Measurements from ENCODE around the gene DCAF17. TPM values are rescaled to one million over a fixed set of nuclear protein-coding genes. Genes with fewer than 3 reads are reported as not detected.
A peak's percentile ranks its signal among the peaks of the same experiment; 100 is the strongest.

The DCAF17 gene
- total and polyA plus RNA-seq, 10 donors: 3.0 to 36.5 (median 19.1) TPM

DNA sequence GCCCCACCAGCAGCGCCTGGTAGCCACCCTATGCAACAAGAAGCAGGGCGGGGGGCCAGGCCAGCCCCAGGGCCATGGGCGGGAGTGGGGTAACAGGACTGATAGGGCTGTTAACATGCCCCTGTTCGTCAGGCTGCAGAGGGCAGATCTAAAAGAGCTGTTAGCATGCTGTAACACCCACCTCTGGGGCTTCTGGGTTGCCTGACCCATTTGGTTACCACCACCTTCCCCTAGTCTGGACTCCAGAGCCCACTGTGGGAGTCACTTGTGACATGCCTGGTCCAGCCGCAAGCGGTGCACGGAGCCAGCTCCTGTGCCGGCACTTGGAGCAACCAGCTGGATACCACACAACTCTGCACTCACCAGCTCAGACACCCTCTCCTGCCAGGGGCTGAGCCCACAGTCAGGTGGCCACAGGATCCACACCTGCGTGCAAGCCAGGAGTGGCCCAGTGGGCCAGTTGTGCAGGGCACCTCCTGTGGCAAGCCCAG lies 2.3 kb upstream of the DCAF17 start:
- no peaks in the 10 kb centered on the region for H3K27me3 ChIP-seq (replicated peaks in 1 of 7)
- H3K9me3 ChIP-seq: peaks cover 0 to 14% (median 9%) of the 10 kb centered on the region in 8 donors
- intact Hi-C loops (cut with DNase I; ENCODE audit: low total_unique reads): loop anchor here (5.0 kb wide), 1 partner anchor 269 kb away; the partner anchor contains the start of gene TLK1
- WGBS, 5 donors: 95 to 99% (median 97%) methylated on average over 9 of the region's 9 CpGs
- H3K27ac ChIP-seq: no peak overlapping the region
- H3K36me3 ChIP-seq: peaks cover 0 to 11% (median 4%) of the 10 kb centered on the region in 6 donors
- TF ChIP-seq POLR2AphosphoS5 (IDR thresholded peaks at IDR 0.05) (no peak), POLR2A (IDR thresholded peaks at IDR 0.05) (no peak)
- TF ChIP-seq, protein P1, sequence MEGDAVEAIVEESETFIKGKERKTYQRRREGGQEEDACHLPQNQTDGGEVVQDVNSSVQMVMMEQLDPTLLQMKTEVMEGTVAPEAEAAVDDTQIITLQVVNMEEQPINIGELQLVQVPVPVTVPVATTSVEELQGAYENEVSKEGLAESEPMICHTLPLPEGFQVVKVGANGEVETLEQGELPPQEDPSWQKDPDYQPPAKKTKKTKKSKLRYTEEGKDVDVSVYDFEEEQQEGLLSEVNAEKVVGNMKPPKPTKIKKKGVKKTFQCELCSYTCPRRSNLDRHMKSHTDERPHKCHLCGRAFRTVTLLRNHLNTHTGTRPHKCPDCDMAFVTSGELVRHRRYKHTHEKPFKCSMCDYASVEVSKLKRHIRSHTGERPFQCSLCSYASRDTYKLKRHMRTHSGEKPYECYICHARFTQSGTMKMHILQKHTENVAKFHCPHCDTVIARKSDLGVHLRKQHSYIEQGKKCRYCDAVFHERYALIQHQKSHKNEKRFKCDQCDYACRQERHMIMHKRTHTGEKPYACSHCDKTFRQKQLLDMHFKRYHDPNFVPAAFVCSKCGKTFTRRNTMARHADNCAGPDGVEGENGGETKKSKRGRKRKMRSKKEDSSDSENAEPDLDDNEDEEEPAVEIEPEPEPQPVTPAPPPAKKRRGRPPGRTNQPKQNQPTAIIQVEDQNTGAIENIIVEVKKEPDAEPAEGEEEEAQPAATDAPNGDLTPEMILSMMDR (IDR thresholded peaks at IDR 0.05 in 8 of 11, conservative IDR thresholded peaks at IDR 0.05 in 3 of 11): no peak
- H3K4me3 ChIP-seq: no peak overlapping the region
- peaks cover 5 to 38% (median 21%) of the 10 kb centered on the region in 6 donors for H3K4me1 ChIP-seq
- DNase-seq: peak; percentile 78

DNA sequence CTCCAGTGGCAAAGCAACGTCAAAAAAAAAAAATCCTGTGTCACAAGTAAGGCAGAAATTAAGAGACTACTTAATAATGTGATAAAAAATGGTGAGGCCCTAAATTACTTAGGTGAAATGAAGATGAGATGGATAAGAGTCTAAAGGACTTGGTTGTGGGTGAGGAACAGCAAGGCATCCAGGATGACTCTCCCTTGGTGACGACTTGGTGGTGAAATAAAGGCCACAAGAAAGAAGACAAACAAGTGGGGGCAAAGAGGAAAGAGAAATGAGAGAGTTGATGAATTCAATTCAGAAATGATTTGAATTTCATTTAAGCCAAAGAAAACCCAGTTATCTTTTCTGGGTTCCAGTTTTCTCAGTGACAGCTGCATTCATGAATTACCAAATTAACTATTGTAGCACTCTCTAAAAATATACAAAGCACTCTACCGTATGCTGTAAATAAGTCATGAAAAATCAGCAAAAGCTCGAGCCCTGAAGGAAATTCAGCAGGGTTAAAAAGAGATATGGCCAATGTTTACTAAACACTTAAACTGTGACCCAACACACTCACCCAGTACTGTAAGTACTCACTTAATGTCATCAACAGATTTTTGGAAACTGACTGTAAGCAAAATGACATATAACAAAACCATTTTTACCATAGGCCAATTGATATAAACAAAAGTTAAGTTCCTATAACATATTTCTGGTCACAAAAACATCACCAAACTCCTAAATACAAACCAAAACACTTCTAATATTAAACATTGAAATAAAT lies 1.6 kb upstream of the DCAF17 start:
- intact Hi-C loops (cut with DNase I; ENCODE audit: low total_unique reads): loop anchor here (5.0 kb wide), 1 partner anchor 270 kb away; the partner anchor contains the start of gene TLK1
- no peak for DNase-seq
- Histone ChIP-seq H3K4me3 (peak overlapping the region in 1 of 8 donors; percentile 88), H3K4me1 (peaks cover 5 to 38% (median 21%) of the 10 kb centered on the region in 6 donors), H3K27me3 (replicated peaks in 1 of 7) (no peaks in the 10 kb centered on the region), H3K9me3 (peaks cover 0 to 14% (median 9%) of the 10 kb centered on the region in 8 donors), H3K27ac (peak overlapping the region in 2 of 8 donors; percentile 98), H3K36me3 (peaks cover 0 to 17% (median 7%) of the 10 kb centered on the region in 6 donors)
- 61 to 76% (median 65%) methylated on average over 4 of the region's 4 CpGs for WGBS, 5 donors
- TF ChIP-seq POLR2A (IDR thresholded peaks at IDR 0.05) (no peak), POLR2AphosphoS5 (IDR thresholded peaks at IDR 0.05) (no peak)
- TF ChIP-seq, protein P1 (IDR thresholded peaks at IDR 0.05 in 8 of 11, conservative IDR thresholded peaks at IDR 0.05 in 3 of 11): no peak

DNA sequence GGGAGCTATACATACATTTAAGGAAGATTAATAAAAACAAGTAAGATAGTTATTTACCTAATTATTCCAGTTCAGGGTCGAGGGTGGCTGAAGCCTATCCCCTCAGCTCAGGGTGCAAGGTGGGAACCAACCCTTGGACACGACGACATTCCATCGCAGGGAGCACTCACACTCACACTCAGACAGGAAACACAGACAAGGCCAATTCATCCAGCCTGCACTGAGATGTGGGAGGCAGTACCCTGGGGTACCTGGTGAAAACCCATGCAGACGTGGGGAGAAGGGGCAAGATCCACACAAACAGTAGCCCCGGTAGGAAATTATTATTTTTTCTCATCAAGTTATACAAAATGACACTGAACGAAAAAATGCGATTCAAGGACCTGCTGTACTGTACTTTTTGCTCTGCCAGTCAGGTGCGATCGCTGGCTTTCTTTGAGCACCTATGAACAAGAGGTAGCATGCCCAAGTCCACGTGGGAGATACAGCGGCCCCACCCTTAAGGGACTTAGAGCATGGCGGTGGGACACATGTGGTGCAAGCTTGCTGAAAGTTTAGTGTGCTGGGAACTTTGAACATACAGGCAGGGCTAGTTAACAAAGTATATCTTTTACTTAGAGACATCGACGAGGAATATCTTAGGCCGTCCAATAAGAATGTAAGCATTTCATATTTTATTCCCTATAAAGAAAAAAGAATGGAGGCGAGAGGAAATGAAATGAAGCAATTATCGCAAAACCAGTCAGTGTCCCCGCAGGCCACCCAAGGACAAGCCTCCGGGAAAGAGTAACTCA lies 860 bp upstream of the DCAF17 start:
- Histone ChIP-seq H3K27ac (peak overlapping the region; percentile 31 to 99 (median 98)), H3K9me3 (peaks cover 0 to 14% (median 9%) of the 10 kb centered on the region in 8 donors), H3K4me1 (peaks cover 5 to 38% (median 21%) of the 10 kb centered on the region in 6 donors), H3K27me3 (replicated peaks in 1 of 7) (no peaks in the 10 kb centered on the region), H3K36me3 (peaks cover 0 to 25% (median 10%) of the 10 kb centered on the region in 6 donors), H3K4me3 (peak overlapping the region; percentile 51 to 92 (median 82))
- WGBS, 5 donors: 17 to 28% (median 21%) methylated on average over 20 of the region's 20 CpGs
- intact Hi-C loops (cut with DNase I; ENCODE audit: low total_unique reads): loop anchor here (5.0 kb wide), 1 partner anchor 271 kb away; the partner anchor contains the start of gene TLK1
- no peak for TF ChIP-seq POLR2A (IDR thresholded peaks at IDR 0.05)
- TF ChIP-seq, protein P1 (IDR thresholded peaks at IDR 0.05 in 8 of 11, conservative IDR thresholded peaks at IDR 0.05 in 3 of 11): no peak
- TF ChIP-seq POLR2AphosphoS5 (IDR thresholded peaks at IDR 0.05): no peak
- peak; percentile 84 for DNase-seq

All from spleen (tissue), 11 donors.